ENCODE measurements around the gene GFPT2.

Gene GFPT2

GRCh38 chr5:180353980-180354452 lies 880 bp upstream of the GFPT2 start:
- no peak overlapping the region for H3K27ac ChIP-seq
- no peak for DNase-seq (ENCODE audit: low read depth, low spot score)

GRCh38 chr5:180352116-180353047 lies 754 bp downstream of the GFPT2 start:
- no peak overlapping the region for H3K27ac ChIP-seq
- no peak for DNase-seq (ENCODE audit: low read depth, low spot score)

GRCh38 chr5:180350711-180351465 lies 2.2 kb downstream of the GFPT2 start:
- DNase-seq (ENCODE audit: low read depth, low spot score), result no peak

GRCh38 chr5:180350296-180350695 lies 2.8 kb downstream of the GFPT2 start:
- no peak overlapping the region for H3K27ac ChIP-seq
- DNase-seq (ENCODE audit: low read depth, low spot score), result no peak

More at GRCh38 chr5:180350711-180351465, 2.2 kb downstream of the GFPT2 start:
- no peak overlapping the region for H3K27ac ChIP-seq

GRCh38 chr5:180349391-180349790 lies 3.7 kb downstream of the GFPT2 start:
- DNase-seq (ENCODE audit: low read depth, low spot score), result no peak
- H3K27ac ChIP-seq, result no peak overlapping the region

- no peak overlapping the region for H3K27ac ChIP-seq
- no peak for DNase-seq (ENCODE audit: low read depth, low spot score)
Observed at GRCh38 chr5:180348336-180348735, 4.8 kb downstream of the GFPT2 start.

- H3K27ac ChIP-seq, result no peak overlapping the region
- no peak for DNase-seq (ENCODE audit: low read depth, low spot score)
Observed at GRCh38 chr5:180347702-180348101, 5.4 kb downstream of the GFPT2 start.

- no peak overlapping the region for H3K27ac ChIP-seq
- no peak for DNase-seq (ENCODE audit: low read depth, low spot score)
Observed at GRCh38 chr5:180346358-180346757, 6.8 kb downstream of the GFPT2 start.

GRCh38 chr5:180345781-180346180 lies 7.4 kb downstream of the GFPT2 start:
- H3K27ac ChIP-seq, result no peak overlapping the region
- DNase-seq (ENCODE audit: low read depth, low spot score), result no peak

- no peak for DNase-seq (ENCODE audit: low read depth, low spot score)
- no peak overlapping the region for H3K27ac ChIP-seq
Observed at GRCh38 chr5:180345186-180345585, 8.0 kb downstream of the GFPT2 start.

GRCh38 chr5:180344696-180344999 lies 8.5 kb downstream of the GFPT2 start:
- no peak for DNase-seq (ENCODE audit: low read depth, low spot score)
- no peak overlapping the region for H3K27ac ChIP-seq

- no peak for DNase-seq (ENCODE audit: low read depth, low spot score)
- H3K27ac ChIP-seq, result no peak overlapping the region
Observed at GRCh38 chr5:180343831-180344695, 9.1 kb downstream of the GFPT2 start.

GRCh38 chr5:180343110-180343830 lies 9.9 kb downstream of the GFPT2 start:
- no peak for DNase-seq (ENCODE audit: low read depth, low spot score)
- H3K27ac ChIP-seq, result no peak overlapping the region

- no peak overlapping the region for H3K27ac ChIP-seq
- DNase-seq (ENCODE audit: low read depth, low spot score), result no peak
Observed at GRCh38 chr5:180341595-180341994, 11.5 kb downstream of the GFPT2 start.

- DNase-seq (ENCODE audit: low read depth, low spot score), result no peak
- no peak overlapping the region for H3K27ac ChIP-seq
Observed at GRCh38 chr5:180340856-180341255, 12.3 kb downstream of the GFPT2 start.

- H3K27ac ChIP-seq, result no peak overlapping the region
- no peak for DNase-seq (ENCODE audit: low read depth, low spot score)
Observed at GRCh38 chr5:180339583-180340183, 13.5 kb downstream of the GFPT2 start.

GRCh38 chr5:180338001-180338707 lies 15.0 kb downstream of the GFPT2 start:
- H3K27ac ChIP-seq, result no peak overlapping the region
- no peak for DNase-seq (ENCODE audit: low read depth, low spot score)

- H3K27ac ChIP-seq, result no peak overlapping the region
- DNase-seq (ENCODE audit: low read depth, low spot score), result no peak
Observed at GRCh38 chr5:180336234-180337020, 16.7 kb downstream of the GFPT2 start.

All from epithelial cell of prostate (primary cell).